PC-3 (cell line): ENCODE data around the gene GPR107. TPM values are rescaled to one million over a fixed set of nuclear protein-coding genes. Genes with fewer than 3 reads are reported as not detected.

ENCODE experiments used
- ATAC-seq: fragments of 200-7000 bp; cut with Tn5 transposase; 2 replicates; pipeline ENCODE4 v1.9.1; 2020; ENCODE audit warnings: mild to moderate bottlenecking, moderate library complexity
- BruUV-seq: library from RNA; stranded (reverse); fragments of 400-500 nt; replicated peaks from 2 replicates; lab custom pipeline; 2021; lab: Mats Ljungman, UMichigan
- CTCF ChIA-PET: fragments of 300-600 bp; sonication (Branson Sonifier 250); formaldehyde crosslinking; loops from one replicate; lab custom pipeline; 2022; ENCODE audit warnings: antibody characterized with exemption; lab: Charles Lee
- POLR2A ChIA-PET: fragments of 300-600 bp; sonication (Branson Sonifier 250); formaldehyde crosslinking; loops from one replicate; lab custom pipeline; 2022; ENCODE audit warnings: antibody characterized with exemption; ENCODE audit not compliant: unreplicated experiment; lab: Charles Lee
- DNase-seq: peaks from one replicate; pipeline ENCODE4 v3.0.0-alpha.2; 2015
- H2AFZ ChIP-seq: fragments of 300-600 bp; sonication (generic); 2 replicates; pipeline ENCODE4 v1.6.0; 2016; ENCODE audit warnings: antibody characterized with exemption, low read length
- H3F3A ChIP-seq: fragments of 300-600 bp; sonication (generic); one replicate; pipeline ENCODE4 v1.6.0; 2017; ENCODE audit warnings: antibody characterized with exemption, low read length, control low read depth, mild to moderate bottlenecking; ENCODE audit not compliant: unreplicated experiment
- H3K27ac ChIP-seq: fragments of 300-600 bp; sonication (generic); 2 replicates; pipeline ENCODE4 v1.5.1; 2016; ENCODE audit warnings: mild to moderate bottlenecking, low read length
- H3K27me3 ChIP-seq: fragments of 300-600 bp; sonication (generic); 2 replicates; pipeline ENCODE4 v1.6.1; 2016; ENCODE audit warnings: low read length, mixed read lengths
- H3K36me3 ChIP-seq: fragments of 300-600 bp; sonication (generic); 2 replicates; pipeline ENCODE4 v1.6.1; 2016; ENCODE audit warnings: low read depth, mixed run types, low read length, mixed read lengths
- H3K4me1 ChIP-seq: fragments of 300-600 bp; sonication (generic); 2 replicates; pipeline ENCODE4 v1.5.1; 2016; ENCODE audit warnings: low read length; ENCODE audit not compliant: insufficient read depth
- H3K4me2 ChIP-seq: fragments of 300-600 bp; sonication (generic); 2 replicates; pipeline ENCODE4 v1.6.0; 2016; ENCODE audit warnings: low read length
- H3K4me3 ChIP-seq: fragments of 300-600 bp; sonication (generic); 2 replicates; pipeline ENCODE4 v1.5.1; 2016; ENCODE audit warnings: mild to moderate bottlenecking, low read length, mixed read lengths
- H3K79me2 ChIP-seq: fragments of 300-600 bp; sonication (generic); 2 replicates; pipeline ENCODE4 v1.6.1; 2017; ENCODE audit warnings: low read length, mixed read lengths
- H3K9ac ChIP-seq: fragments of 300-600 bp; sonication (generic); 2 replicates; pipeline ENCODE4 v1.6.0; 2016; ENCODE audit warnings: mild to moderate bottlenecking, low read length
- H3K9me2 ChIP-seq: fragments of 300-600 bp; sonication (generic); replicated peaks from 2 replicates; pipeline ENCODE4 v1.6.1; 2016; ENCODE audit warnings: mixed run types, low read length, mixed read lengths
- H3K9me3 ChIP-seq: fragments of 300-600 bp; sonication (generic); 2 replicates; pipeline ENCODE4 v1.6.1; 2016; ENCODE audit warnings: low read length, mixed read lengths
- H4K20me1 ChIP-seq: fragments of 300-600 bp; sonication (generic); 2 replicates; pipeline ENCODE4 v1.6.1; 2016; ENCODE audit warnings: low read length, mixed read lengths
- EZH2 ChIP-seq: fragments of 300-600 bp; sonication (generic); IDR thresholded peaks from one replicate; pipeline ENCODE4 v1.6.1; 2017; ENCODE audit warnings: antibody characterized with exemption, mild to moderate bottlenecking, low read length; ENCODE audit not compliant: unreplicated experiment
- EZH2phosphoT487 ChIP-seq: fragments of 300-600 bp; sonication (generic); IDR thresholded peaks from 2 replicates; pipeline ENCODE4 v1.6.1; 2018; ENCODE audit warnings: mild to moderate bottlenecking, antibody characterized with exemption, low read length, borderline replicate concordance
- intact Hi-C: fragments of 100-400 bp; cut with micrococcal nuclease; formaldehyde crosslinking; loops from 2 replicates; pipeline ENCODE4 v1.9.0; 2023
- total RNA-seq: library from RNA; depleted of rRNA; stranded (reverse); fragments of >200 nt; gene quantifications from 2 replicates; pipeline ENCODE4 v1.2.3, GENCODE V29; 2014
- TF ChIP-seq, protein P1 (sequence below): fragments of 300-600 bp; sonication (generic); conservative IDR thresholded peaks from 2 replicates; pipeline ENCODE4 v1.5.1; 2017; ENCODE audit warnings: antibody characterized with exemption, low read depth, mild to moderate bottlenecking, low read length

The GPR107 gene
- total RNA-seq, 1 experiment from 2014 or later: 11.4 TPM

DNA sequence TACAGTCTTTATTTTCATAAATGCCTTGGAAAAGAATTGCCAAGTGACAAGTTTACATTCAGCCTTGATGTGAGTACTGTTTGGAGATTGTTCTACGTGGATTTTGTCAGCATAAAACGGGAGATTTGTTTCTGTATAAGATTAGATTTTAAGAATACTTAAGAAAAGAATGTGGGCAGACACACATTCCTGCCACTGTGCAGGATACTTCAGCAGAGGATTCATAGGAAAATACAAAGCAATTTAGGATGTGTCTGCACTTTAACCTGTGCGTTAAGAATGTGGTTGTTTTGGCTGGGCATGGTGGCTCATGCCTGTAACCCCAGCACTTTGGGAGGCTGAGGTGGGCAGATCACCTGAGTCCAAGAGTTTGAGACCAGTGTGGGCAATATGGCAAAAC, 37.2 kb downstream of the GPR107 start:
- Histone ChIP-seq H4K20me1 (no peaks in the 10 kb centered on the region), H3K4me2 (no peak overlapping the region), H3K36me3 (peaks cover 4% of the 10 kb centered on the region), H3K9me3 (no peaks in the 10 kb centered on the region), H3K9ac (no peak overlapping the region), H3K79me2 (no peaks in the 10 kb centered on the region), H2AFZ (no peak overlapping the region), H3K4me1 (no peaks in the 10 kb centered on the region), H3K4me3 (no peak overlapping the region), H3K9me2 (no peaks in the 10 kb centered on the region), H3K27me3 (no peaks in the 10 kb centered on the region), H3F3A (no peaks in the 10 kb centered on the region), H3K27ac (no peak overlapping the region)
- DNase-seq (no peak), ATAC-seq (no peak)
- ChIA-PET POLR2A (no interaction called here), CTCF (no interaction called here)
- TF ChIP-seq, protein P1, sequence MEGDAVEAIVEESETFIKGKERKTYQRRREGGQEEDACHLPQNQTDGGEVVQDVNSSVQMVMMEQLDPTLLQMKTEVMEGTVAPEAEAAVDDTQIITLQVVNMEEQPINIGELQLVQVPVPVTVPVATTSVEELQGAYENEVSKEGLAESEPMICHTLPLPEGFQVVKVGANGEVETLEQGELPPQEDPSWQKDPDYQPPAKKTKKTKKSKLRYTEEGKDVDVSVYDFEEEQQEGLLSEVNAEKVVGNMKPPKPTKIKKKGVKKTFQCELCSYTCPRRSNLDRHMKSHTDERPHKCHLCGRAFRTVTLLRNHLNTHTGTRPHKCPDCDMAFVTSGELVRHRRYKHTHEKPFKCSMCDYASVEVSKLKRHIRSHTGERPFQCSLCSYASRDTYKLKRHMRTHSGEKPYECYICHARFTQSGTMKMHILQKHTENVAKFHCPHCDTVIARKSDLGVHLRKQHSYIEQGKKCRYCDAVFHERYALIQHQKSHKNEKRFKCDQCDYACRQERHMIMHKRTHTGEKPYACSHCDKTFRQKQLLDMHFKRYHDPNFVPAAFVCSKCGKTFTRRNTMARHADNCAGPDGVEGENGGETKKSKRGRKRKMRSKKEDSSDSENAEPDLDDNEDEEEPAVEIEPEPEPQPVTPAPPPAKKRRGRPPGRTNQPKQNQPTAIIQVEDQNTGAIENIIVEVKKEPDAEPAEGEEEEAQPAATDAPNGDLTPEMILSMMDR: no peak
- no peak for TF ChIP-seq EZH2phosphoT487
- TF ChIP-seq EZH2: no peak
- intact Hi-C loops: no loop called here
- no TSS peak for BruUV-seq

DNA sequence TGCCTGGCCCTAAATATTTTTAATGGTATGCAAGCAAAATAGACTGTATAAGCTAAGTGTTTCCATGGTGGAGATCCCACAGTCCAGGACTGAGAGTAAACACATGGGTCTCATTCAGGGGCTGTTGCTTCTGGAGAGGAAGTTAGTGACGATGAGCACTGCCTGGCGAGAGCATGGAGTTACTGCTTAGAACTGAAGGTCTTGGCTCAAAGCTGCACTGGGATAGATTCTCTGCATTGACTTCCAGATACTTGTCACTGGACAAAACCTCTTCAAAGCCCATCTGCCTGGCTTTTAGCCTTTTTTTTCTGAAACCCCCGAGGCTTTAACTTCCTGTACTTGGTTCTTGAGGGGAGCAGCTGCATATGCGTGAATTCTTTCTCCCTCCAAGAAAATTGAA, 39.2 kb downstream of the GPR107 start:
- Histone ChIP-seq H3K27ac (no peak overlapping the region), H3K36me3 (peaks cover 4% of the 10 kb centered on the region), H3K4me2 (no peak overlapping the region), H3F3A (no peaks in the 10 kb centered on the region), H4K20me1 (no peaks in the 10 kb centered on the region), H3K4me3 (no peak overlapping the region), H3K79me2 (no peaks in the 10 kb centered on the region), H3K9me3 (no peaks in the 10 kb centered on the region), H3K9me2 (no peaks in the 10 kb centered on the region), H2AFZ (no peak overlapping the region), H3K27me3 (no peaks in the 10 kb centered on the region), H3K4me1 (no peaks in the 10 kb centered on the region), H3K9ac (no peak overlapping the region)
- ATAC-seq (no peak), DNase-seq (no peak)
- POLR2A ChIA-PET: no interaction called here
- intact Hi-C loops: no loop called here
- no TSS peak for BruUV-seq
- TF ChIP-seq, protein P1: no peak
- no peak for TF ChIP-seq EZH2phosphoT487
- no peak for TF ChIP-seq EZH2
- CTCF ChIA-PET: no interaction called here

DNA sequence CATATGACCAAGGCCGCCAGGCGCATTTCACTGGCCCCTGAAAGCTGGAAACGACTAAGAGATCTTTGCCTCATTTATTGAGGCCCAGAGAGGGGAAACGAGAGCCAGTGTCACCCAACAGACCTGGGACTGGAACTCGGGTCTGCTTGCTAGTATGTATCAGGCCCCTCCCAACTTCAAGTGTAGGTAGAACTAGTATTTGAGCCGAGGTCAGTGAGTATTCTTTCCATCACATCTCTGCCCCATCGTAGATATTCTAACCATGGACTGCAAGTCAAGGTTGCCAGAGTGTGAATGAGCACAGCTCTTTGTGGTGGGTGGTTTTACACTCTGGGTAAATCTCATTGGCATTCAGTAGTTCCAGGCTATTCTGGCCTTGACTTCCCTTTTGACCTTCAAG, 42.2 kb downstream of the GPR107 start:
- H3K36me3 ChIP-seq: peaks cover 16% of the 10 kb centered on the region
- H4K20me1 ChIP-seq: no peaks in the 10 kb centered on the region
- H3K4me1 ChIP-seq: no peaks in the 10 kb centered on the region
- no peak overlapping the region for H2AFZ ChIP-seq
- ChIA-PET CTCF (no interaction called here), POLR2A (no interaction called here)
- H3K79me2 ChIP-seq: no peaks in the 10 kb centered on the region
- no TSS peak for BruUV-seq
- TF ChIP-seq, protein P1: no peak
- TF ChIP-seq EZH2 (no peak), EZH2phosphoT487 (no peak)
- no peaks in the 10 kb centered on the region for H3K9me2 ChIP-seq
- H3F3A ChIP-seq: no peaks in the 10 kb centered on the region
- ATAC-seq (no peak), DNase-seq (no peak)
- H3K27me3 ChIP-seq: no peaks in the 10 kb centered on the region
- H3K9me3 ChIP-seq: no peaks in the 10 kb centered on the region
- no peak overlapping the region for H3K4me2 ChIP-seq
- no peak overlapping the region for H3K27ac ChIP-seq
- intact Hi-C loops: no loop called here
- H3K4me3 ChIP-seq: no peak overlapping the region
- no peak overlapping the region for H3K9ac ChIP-seq
